Measurements from ENCODE around the gene BLID. TPM values are rescaled to one million over a fixed set of nuclear protein-coding genes. Genes with fewer than 3 reads are reported as not detected.

BLID gene
- total and polyA plus RNA-seq, 2 of the 4 experiments (the other 2 are of a cell fraction): 0.24 to 30.8 TPM

DNA sequence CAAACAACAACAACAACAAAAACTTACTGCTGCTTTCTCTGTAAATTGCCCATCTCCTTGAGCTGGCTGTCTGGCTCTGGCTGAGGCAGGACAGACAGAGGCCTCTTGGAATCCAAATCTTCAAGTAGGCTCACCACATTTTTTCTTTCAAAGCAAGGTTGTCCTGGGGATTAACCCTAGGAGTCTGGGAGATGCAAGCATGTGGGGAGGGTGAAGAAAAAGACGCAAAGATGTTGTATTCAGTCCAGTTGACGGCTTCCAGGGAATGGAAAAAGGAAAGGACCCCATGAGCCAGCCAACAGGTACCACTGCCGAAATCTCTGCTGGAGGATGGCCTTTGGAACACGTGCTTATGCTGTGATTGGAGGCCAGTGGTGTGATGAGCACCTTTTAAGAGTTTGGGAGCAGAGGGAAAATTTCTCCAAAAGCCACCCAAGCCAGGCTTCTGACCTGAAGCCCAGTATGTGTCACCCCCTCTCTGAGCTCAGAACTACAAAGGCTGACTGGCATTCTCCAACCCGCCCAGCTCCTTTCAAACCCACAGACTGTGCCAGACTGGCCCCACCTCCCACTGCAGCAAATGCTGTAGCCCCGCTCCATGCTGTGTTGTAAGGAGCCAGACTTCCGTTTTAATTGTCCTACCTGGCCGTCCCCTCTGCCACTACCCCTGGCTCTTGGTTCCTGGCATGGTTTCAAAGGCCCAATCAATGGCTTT is 10.8 kb downstream of the BLID start:
- peak overlapping the region; percentile 58 for H3K27ac ChIP-seq (ENCODE audit: insufficient read depth, low read length)
- peak overlapping the region; percentile 49 for H3K4ac ChIP-seq (ENCODE audit: low read depth, low read length)
- BruUV-seq (replicated peaks): no TSS peak
- H3K27me3 ChIP-seq (ENCODE audit: control insufficient read depth, insufficient read depth, low read length): no peaks in the 10 kb centered on the region
- peaks cover 0 to 63% of the 10 kb centered on the region in 2 experiments; a peak in 3 of 4 replicates for H3K79me1 ChIP-seq (ENCODE audit: low read depth in 1 of 2, low read length in 2 of 2)
- no peak overlapping the region for H2AFZ ChIP-seq (replicated peaks; ENCODE audit: low read length, poor library complexity)
- no peak overlapping the region for H3K9ac ChIP-seq (ENCODE audit: low read depth, low read length)
- H3K4me1 ChIP-seq (ENCODE audit: control insufficient read depth, insufficient read depth, low read length): peaks cover 19% of the 10 kb centered on the region
- peaks cover 29% of the 10 kb centered on the region for H3K36me3 ChIP-seq (ENCODE audit: control insufficient read depth, insufficient read depth, low read length)
- no peaks in the 10 kb centered on the region for H3K9me3 ChIP-seq (ENCODE audit: control insufficient read depth, insufficient read depth, low read length)
- no peak for TF ChIP-seq FOS (IDR thresholded peaks at IDR 0.05; ENCODE audit: low read depth, low read length)
- TF ChIP-seq POLR2A (IDR thresholded peaks at IDR 0.05; ENCODE audit: low read depth, low read length): peak; percentile 36; the same call in 1 of the 2 replicates
- CTCF ChIA-PET: no interaction called here
- 0 out of 2 replicates have a peak overlapping the region, but pooled peaks have one; percentile 21 for H2AK5ac ChIP-seq (ENCODE audit: low read depth, low read length)
- in situ Hi-C loops (cut with MboI; ENCODE audit: low sequenced_read_pairs) (loop anchor here (10.0 to 25.0 kb wide), 3 partner anchors 100 to 643 kb away; partner anchors contain the start of genes SORL1 and SORL1-AS1), dilution Hi-C loops (cut with HindIII; ENCODE audit: low sequenced_read_pairs, unreplicated experiment) (no loop called here), intact Hi-C loops (cut with micrococcal nuclease) (no loop called here)
- H3K56ac ChIP-seq (ENCODE audit: extremely low read depth, insufficient read depth, low read length): no peak overlapping the region; the same call in 1 of the 2 replicates
- H2BK5ac ChIP-seq (ENCODE audit: low read depth, low read length, poor library complexity, severe bottlenecking): peak overlapping the region; percentile 64
- no peak overlapping the region for H2BK20ac ChIP-seq (ENCODE audit: low read depth, low read length)
- H3K18ac ChIP-seq (ENCODE audit: low read depth, low read length): 0 out of 2 replicates have a peak overlapping the region, but pooled peaks have one; percentile 5
- H4K20me1 ChIP-seq (ENCODE audit: insufficient read depth, low read length): peaks cover 40% of the 10 kb centered on the region
- H4K8ac ChIP-seq (ENCODE audit: low read depth in 2 of 2, low read length in 2 of 2): peak overlapping the region in 1 of 2 experiments; percentile 20; a peak in 1 of 4 replicates
- DNase-seq: no peak
- no peak overlapping the region; the same call in 1 of the 2 replicates for H3K14ac ChIP-seq (replicated peaks; ENCODE audit: low read depth, low read length)
- POLR2A ChIA-PET (ENCODE audit: unreplicated experiment): no interaction called here
- no peak overlapping the region for H2BK15ac ChIP-seq (ENCODE audit: low read depth, low read length)
- H3K9me1 ChIP-seq (ENCODE audit: insufficient read depth, low read length): peaks cover 10% of the 10 kb centered on the region
- H2AK9ac ChIP-seq (replicated peaks; ENCODE audit: low read depth, low read length, poor library complexity): peak overlapping the region; percentile 34
- 80% methylated on average over 1 of the region's 8 CpGs; no CpG with 5 or more reads in 1 of the 2 experiments for WGBS, 2 experiments (ENCODE audit: extremely low coverage in 2 of 2, insufficient read length in 1 of 2)
- H3K4me3 ChIP-seq (ENCODE audit: insufficient read depth, low read depth, low read length): no peak overlapping the region
- no peak overlapping the region for H3K23ac ChIP-seq (ENCODE audit: low read depth, low read length)
- no peak for ATAC-seq (ENCODE audit: low read depth)
- H4K91ac ChIP-seq (ENCODE audit: insufficient read depth, low read depth, low read length): no peak overlapping the region
- H3K4me2 ChIP-seq (ENCODE audit: low read depth, low read length): peak overlapping the region; percentile 11; the same call in 1 of the 2 replicates
- no peak overlapping the region for H2BK120ac ChIP-seq (ENCODE audit: low read depth, low read length)
- no peak overlapping the region for H4K5ac ChIP-seq (ENCODE audit: low read depth, low read length)
